KG1 (cell line): ENCODE data around the gene CDK8.
"Not testable (repeated sequence)": the region's sequence is repeated elsewhere in the genome, so short reads cannot be mapped to it uniquely, and the experiment has no call there.

Experiments
- DNase-seq: peaks from one replicate; lab custom pipeline; 2025; lab: John Stamatoyannopoulos, UW

CDK8 gene

GRCh38 chr13:26253787-26254582 lies at the start of gene CDK8:
Gene CDK8 (plus strand): TSS chr13:26254129. CDS start chr13:26254642, 513 bp downstream.
- DNase-seq = peak; percentile 71

DNA sequence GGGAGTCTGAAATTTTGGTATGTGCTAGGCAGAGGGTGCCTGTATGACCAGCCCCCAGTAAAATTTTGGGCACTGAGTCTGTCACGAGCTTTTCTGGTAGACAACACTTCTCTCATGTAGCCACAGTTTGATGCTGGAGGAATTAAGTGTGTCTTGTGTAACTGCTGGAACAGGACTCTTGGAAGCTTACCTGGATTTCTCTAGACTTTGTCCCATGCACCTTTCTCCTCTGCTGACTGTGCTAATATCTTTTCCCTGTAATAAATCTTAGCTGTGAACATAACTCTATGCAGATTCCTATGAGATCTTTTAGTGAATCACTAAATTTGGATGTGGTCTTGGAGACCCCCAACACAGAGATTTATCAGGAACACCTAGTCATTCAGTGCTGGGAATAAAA lies 45.6 kb upstream of the CDK8 start:
- no peak for DNase-seq

GRCh38 chr13:26213345-26213744 lies 40.6 kb upstream of the CDK8 start:
- no peak for DNase-seq

DNA sequence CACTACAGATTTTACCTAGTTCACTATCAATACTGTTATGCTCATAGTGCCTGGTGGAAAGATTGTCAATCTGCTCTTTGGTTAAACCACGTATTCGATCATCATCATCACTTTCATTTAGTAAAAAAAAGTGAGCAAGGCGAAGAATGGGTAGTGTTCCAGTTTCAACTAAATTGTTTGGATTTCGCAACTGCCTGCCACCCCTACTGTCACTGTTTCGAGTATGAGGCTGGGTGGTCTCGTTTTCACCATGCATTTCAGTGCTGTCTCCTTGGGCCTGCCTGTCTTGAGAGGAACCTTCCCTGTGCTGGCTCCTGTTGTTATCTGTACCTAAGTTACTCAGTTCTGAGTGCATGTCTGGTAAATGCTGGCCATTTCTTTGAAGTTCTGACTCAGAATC lies 39.9 kb upstream of the CDK8 start:
- no peak for DNase-seq

DNA sequence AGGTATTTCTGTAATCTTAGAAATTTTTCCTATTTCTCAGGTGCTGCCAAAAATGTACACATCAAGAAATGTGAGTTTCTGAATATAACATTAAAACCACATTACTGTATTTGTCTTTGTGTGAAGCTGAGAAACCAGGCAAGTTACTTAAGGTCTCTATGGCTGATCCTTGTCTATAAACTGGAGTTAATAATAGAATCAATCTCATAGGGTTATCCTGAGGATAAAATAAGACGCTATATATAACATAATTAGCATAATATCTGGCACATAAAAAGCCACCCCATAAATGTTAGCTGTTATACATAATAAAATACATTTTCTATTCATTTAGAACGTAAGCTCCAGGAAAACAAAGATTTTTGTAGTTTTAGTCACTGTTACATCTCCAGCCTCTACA lies 37.9 kb upstream of the CDK8 start:
- DNase-seq = no peak

GRCh38 chr13:26219726-26220125 lies 34.2 kb upstream of the CDK8 start:
- DNase-seq = no peak

DNA sequence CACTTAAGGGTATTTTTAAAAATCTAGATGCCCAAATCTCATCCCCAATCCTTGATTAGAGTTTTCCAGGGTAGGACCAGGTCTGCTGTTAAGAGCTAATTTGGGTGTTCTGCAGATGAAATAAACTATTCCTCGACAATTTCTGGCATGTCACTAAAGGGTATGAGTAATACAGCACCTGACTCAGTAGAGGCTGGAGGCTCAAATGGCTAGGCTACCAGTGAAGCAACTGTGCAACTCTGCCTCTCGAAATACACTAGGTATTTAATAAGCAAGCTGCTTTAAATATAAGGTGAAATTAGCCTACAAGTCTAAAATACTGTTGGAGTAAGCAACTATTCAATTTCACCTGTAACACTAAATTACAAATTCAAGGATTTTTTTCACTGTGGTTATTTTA lies 33.4 kb upstream of the CDK8 start:
- no peak for DNase-seq

DNA sequence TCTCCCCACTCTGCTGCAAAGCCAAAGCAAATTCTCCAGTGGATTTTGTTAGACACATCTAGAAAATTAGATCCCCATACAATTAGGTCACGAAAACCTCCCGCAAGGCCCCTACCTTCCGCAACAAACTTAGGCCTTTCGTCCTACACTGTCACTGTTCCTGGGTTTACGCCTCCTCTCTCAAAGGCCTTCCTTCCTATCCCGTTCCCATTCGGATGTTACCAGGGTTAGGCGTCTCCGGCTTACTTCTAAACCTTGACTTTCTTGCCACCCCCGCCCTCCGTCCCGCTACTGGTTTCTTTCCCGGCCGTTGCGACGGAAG lies 32.6 kb upstream of the CDK8 start:
- no peak for DNase-seq

- DNase-seq = peak; percentile 89
These were observed 32.0 kb upstream of the CDK8 start, which contains the start of gene RNF6 for GRCh38 chr13:26221721-26222519. Gene RNF6 (minus strand): TSS chr13:26222314. CDS start chr13:26219649, 2,665 bp downstream.

- no peak for DNase-seq
These were observed 31.3 kb upstream of the CDK8 start for GRCh38 chr13:26222520-26223046.

- DNase-seq = no peak
These were observed 27.9 kb upstream of the CDK8 start for GRCh38 chr13:26225896-26226617.

GRCh38 chr13:26227166-26227971 lies 26.6 kb upstream of the CDK8 start:
- DNase-seq = no peak

DNA sequence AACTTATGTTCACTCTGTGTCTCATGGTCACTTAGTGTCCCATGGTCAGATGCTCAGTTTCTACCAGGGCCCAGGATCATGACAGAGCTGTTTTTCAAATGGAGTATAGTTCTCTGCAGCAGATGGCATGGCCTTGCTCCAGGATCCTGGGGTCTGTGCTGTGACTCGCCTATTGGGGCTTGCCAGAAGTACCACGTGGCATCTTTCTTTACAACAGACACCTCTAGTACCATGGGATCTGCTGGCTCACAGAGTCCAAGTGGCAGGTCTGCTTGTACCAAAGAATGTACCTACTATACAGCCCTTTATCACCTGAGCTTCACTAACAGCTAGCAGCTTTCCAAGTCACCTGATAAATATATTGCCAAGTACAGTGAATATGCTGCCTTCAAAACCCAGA lies 25.8 kb upstream of the CDK8 start:
- no peak for DNase-seq

DNA sequence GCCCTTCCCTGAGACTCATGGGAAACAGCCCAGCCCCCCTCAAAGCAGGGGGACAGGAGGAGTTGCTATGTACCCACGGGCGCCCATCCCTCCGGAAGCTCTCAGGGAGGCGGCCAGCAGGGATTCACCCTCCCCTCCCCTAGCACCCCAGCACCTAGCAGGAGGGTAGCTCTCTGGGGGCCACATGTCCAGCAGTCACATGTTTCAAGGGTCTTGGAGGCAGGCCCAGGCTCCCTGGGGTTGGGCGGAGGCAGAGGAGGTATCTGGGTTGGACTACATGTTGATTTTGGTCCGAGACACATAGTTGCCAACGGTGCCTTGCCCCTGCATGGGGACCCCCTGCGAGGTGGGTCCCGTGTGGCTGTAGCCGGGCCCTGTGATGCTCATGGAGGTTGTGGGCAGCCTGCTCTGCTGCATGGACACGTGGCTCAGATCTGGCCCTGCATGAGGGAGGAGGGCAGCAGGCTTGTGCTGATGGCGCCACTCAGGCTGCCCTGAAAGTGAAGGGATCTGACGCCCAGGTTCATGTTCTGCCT lies 24.8 kb upstream of the CDK8 start:
- DNase-seq = no peak

- no peak for DNase-seq
These were observed 23.2 kb upstream of the CDK8 start for GRCh38 chr13:26230703-26231102.

- no peak for DNase-seq
These were observed 17.6 kb upstream of the CDK8 start for GRCh38 chr13:26236296-26236695.

DNA sequence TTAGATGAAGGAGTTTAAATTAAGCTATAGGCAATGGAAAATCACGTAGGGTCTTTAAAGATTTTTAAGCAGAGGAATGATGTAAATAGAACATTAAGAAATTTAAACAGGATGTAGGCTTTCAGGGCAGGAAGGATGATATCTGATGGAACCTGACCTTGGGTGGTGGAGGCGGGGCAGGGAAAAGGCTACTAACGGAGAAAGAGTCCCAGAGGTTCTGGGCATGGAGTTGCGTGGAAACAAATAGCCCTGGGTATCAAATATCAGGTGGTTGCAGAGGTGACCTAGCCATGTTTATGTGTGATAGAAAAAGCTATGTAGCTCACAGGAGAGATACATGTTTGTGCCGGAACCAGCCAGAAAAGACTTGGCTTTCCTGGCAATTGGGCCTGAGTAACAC lies 7.8 kb upstream of the CDK8 start:
- no peak for DNase-seq

DNA sequence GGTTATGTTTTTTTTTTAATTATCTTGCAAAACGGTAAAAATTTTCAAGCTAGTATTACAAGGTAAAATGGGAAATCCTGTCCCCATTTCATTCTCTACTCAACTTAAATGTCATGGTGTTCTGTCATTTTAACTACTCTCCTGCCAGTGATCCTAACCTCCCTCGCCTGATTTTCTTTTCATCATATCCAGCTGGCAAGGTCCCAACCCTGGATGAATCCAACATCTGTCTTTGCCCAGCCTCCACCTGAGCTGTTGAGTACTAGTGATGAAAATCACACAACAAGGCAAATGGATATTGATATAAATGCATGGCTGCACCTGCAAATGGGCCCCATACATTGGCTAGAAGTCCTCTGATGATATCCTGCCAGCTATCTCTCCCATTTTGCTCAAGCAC lies 6.9 kb upstream of the CDK8 start:
- no peak for DNase-seq

DNA sequence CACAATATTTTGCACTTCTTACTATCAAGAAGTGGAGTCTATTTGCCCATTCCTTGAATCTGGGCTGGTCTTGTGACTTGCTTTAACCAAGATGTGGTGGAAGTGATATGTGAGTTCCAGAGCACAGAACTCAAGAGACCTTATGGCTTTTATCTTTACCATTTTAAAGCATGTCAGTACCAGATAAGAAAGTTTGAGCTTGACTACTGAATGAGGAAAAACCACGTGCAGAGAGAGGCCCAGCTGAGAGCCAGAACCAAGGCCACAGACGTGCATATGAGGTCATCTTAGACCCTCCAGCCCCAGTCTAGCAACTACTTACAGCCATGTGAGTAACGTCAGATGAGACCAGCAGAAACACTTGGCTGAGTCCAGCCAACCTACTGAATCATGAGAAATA lies 6.3 kb upstream of the CDK8 start:
- no peak for DNase-seq

- no peak for DNase-seq
These were observed 4.4 kb upstream of the CDK8 start for GRCh38 chr13:26249551-26249950.

- DNase-seq = not testable (repeated sequence)
These were observed 1.9 kb upstream of the CDK8 start for GRCh38 chr13:26252006-26252405.
